PC-3 (cell line): ENCODE results near the gene NRDE2.

ENCODE experiments used
- CTCF ChIP-seq: fragments of 300-600 bp; sonication (generic); conservative IDR thresholded peaks from 2 replicates; pipeline ENCODE4 v1.5.1; 2017; ENCODE audit warnings: antibody characterized with exemption, low read depth, mild to moderate bottlenecking, low read length
- EZH2 ChIP-seq: fragments of 300-600 bp; sonication (generic); IDR thresholded peaks from one replicate; pipeline ENCODE4 v1.6.1; 2017; ENCODE audit warnings: antibody characterized with exemption, mild to moderate bottlenecking, low read length; ENCODE audit not compliant: unreplicated experiment
- EZH2phosphoT487 ChIP-seq: fragments of 300-600 bp; sonication (generic); IDR thresholded peaks from 2 replicates; pipeline ENCODE4 v1.6.1; 2018; ENCODE audit warnings: mild to moderate bottlenecking, antibody characterized with exemption, low read length, borderline replicate concordance

- TF ChIP-seq CTCF (no peak), EZH2 (no peak), EZH2phosphoT487 (no peak)
These were observed 487 bp upstream of the NRDE2 start for GRCh38 chr14:90332271-90332584.
